GM19351 (cell line): ENCODE data around the gene GALNT16.
"Not testable (repeated sequence)": the region's sequence is repeated elsewhere in the genome, so short reads cannot be mapped to it uniquely, and the experiment has no call there.

Experiments
- ATAC-seq: cut with Tn5 transposase; IDR thresholded peaks from one replicate; pipeline ENCODE4 v1.9.1; 2021; ENCODE audit warnings: mild to moderate bottlenecking, moderate library complexity; ENCODE audit not compliant: unreplicated experiment

Gene GALNT16

DNA sequence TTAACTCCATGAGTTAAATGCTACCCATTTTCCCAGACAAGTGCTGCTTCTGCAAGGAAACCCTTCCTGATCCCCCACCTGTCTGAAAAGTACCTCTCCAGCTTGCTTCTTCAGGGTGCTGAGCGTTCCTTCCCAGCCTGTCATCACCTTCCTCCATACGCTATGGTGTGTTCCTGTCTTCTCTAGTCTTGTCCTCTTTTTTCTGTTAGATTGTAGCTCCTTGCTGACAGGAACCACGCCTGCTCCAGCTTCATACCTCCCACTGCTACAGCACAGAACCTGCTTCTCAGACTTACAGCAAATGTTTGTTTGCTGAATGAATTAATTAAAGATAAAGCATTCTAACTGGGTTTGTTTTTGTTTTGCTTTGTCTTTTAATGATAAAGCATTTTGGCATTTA is 99.0 kb downstream of the GALNT16 start:
- ATAC-seq = no peak

DNA sequence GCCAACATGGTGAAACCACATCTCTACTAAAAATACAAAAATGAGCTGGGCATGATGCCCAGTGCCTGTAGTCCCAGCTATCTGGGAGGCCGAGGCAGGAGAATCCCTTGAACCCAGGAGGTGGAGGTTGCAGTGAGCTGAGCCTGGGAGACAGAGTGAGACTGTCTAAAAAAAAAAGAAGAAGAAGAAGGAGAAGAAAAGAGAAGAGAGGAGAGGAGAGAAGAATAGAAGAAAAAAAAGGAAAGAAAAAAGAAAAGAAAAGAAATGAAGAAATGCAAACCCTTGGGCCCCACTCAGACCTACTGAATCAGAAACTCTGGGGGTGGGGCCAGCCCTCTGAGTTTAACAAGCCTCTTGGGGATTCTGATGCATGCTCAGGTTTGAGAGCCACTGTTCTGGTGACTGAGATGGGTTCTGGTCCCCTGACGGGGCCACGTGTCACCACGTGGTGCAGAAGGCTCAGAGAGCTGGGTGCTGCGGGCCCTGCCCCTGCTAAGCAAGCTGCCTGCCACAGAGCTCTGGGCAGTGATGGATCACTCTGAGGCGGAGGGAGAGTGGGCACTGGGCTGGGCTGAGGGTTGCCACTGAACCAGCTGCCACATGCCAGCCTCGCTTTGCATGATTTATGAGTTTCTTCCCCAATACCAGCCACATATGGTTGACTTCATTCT is 100.6 kb downstream of the GALNT16 start:
- no peak for ATAC-seq

DNA sequence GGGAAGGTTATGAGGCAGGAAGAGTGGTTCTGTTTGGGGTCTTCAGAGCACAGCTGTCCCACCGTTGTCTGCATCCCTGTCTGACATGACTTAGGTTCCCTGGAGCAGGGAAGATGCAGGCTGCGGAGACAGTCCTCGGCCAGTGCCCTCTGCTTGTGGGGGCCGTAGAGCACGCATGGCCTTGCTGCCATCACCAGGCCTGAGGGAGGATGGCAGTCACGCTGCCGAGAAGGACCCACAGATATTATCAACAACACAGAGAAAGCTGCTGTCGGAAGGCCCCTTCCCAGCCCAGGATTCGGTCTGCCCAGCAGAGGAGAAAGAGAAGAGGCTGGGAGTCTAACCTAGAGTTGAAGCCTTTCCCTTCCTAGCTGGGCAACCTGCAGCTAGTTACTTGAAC is 103.1 kb downstream of the GALNT16 start:
- ATAC-seq = no peak

DNA sequence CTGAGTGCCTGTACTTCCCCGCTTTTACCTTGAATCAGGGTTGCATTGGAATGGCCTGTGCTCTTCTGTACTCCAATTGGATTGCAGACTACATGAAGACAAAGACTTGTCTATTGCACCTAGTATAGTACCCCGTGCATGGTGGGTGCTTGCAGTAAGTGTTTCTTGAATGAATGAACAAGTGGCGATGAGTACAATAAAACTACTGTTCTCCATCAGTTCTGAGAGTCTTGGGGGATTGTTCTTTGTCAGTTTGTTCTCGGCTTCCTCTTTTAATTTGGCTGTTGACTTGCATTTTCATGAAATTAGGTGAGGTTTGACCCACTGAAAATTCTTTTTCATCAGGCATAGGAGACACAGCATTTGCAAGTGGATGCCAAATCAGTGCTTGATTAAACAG is 104.0 kb downstream of the GALNT16 start:
- ATAC-seq = no peak

DNA sequence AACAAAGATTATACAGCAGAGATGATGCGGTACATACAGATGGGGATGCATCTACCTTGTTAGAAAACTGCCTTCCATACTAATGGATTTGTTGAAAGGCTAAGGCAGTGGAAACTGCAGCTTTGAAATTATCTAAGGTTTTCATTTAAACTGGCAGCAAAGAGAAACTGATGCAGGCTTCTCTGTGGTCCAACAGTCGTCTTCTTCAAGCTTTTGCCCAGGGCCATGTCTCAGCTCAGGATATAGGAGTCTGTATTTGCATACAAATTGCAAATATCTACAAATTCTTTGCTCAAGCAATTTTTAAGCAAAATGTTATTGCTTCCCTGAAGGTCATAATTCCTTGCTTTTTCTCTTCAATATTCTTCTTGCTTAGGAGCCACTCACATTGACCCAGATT is 104.4 kb downstream of the GALNT16 start:
- no peak for ATAC-seq

DNA sequence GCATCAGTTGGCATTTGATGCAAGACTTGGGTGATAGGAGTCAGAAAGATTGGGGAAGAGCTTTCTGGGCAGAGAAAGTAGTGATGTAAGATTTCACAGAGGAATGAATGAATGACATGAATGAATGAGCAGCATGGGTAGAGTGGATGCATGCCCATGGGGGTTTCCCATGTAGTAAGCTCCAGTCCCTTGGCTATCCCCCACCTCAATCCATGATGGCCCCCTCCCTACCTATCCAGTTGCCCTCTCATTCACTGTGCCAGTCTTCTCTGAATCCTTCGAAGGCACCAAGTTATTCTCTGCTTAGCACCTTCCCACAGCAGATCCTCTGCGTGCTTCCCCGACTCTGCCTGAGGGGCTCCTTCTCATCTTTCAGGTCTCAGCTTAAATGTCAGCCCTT is 106.1 kb downstream of the GALNT16 start:
- no peak for ATAC-seq

DNA sequence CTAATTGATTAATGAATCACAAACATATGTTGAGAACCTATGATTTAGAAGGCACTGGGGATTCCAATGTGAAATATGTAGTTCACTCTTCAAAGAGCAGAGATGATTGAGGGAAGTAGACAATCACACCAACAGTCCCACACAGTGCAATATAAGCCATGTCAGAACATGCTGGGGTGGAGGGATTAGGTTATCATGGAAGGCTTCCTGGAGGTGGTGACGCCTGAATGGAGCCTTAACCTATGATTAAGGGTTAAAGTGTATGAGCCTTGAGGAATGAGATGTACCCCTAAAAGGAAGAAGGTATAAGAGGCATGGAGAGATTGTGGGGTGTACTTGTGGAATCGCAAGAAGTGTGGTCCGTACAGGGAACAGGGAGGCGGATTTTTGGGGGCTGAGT is 106.8 kb downstream of the GALNT16 start:
- ATAC-seq = no peak

DNA sequence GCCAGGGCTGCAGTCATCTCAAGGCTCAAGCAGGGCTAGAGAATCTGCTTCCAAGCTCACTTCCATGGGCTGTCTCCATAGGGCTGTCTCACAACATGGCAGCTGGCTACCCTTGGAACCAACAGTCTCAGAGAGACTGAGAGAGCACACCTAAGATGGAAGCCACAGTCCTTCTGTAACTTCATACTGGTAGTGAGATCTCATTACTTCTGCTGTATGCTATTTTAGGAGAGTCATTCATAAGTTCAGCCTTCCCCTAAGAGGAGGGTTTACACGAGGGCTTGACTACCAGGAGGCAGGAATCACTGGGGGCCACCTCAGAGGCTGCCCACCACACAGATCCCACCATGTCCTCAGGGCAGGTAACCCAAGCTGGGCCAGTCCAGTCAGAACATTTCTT is 108.4 kb downstream of the GALNT16 start:
- no peak for ATAC-seq

DNA sequence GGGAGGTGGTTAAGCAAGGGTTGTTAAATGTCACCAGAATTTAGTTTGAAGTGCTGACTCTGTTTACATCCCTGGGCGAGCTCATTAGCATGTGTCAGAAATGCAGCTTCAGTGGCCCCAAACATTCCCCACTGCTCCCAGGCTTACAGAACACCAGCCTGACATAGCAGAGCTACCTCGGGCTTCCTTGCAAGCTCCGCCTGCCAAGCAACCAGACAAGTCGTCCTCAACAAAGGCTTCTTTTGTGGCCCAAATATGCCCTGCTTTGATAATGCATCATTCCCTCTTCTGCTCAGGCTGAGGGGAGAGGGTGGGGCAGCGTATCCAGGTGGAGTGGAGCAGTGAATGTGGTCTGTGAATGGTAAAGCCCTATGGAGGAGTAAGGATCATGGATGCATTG is 110.1 kb downstream of the GALNT16 start:
- no peak for ATAC-seq

DNA sequence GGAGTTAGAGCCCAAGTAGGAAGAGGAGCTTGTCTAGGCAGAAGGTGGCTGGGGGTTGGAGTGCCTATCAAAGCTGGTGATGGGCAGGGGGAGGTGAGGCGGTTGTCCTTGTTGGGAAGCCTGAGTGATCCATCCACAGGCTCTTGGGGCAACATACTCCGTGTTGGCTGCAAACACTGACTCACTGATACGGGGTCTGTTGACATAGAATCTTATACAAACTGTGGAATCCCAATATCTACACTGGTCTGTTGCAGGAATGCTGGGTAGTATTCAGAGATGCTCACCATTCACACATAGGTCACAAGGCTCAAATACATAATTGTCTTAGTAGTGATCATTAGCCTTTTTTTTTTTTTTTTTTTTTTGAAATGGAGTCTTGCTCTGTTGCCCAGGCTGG is 112.2 kb downstream of the GALNT16 start:
- ATAC-seq = no peak

DNA sequence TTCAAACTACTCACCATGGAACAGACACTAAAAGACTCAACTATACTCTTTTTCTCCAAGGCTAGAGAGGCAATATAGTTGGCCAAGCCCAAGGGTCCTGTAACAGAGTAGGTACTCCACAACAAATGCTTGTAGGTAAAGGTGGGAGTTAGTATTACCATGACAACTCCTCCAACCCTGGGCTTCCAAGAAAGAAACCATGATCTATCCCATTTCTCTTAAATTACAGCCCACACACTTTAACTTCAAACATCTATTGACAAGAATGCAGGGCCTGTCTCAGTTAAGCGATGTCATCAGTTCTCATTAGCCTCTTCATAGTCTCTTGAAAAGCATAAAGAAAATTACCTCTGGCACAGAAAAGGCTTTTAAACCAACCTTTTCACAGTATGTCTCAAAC is 113.1 kb downstream of the GALNT16 start:
- ATAC-seq = no peak

DNA sequence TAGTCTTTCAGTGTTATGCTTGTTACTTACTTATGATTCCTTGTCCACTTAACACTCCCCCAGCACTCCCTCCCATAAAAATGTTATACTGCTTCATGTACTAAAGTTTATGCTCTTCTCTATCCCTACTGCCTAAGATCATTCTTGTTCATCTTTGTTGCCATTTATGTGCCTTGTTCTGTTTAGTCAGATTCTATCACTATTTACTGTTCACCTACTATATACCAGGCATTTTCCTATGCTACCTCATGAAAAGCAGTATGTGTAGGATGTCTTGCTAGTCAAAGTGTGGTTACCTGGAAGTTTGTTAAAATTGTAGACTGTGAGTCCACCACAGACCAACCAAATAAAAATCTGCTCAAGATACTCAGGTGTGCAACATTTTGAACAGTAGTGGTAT is 114.3 kb downstream of the GALNT16 start:
- no peak for ATAC-seq

DNA sequence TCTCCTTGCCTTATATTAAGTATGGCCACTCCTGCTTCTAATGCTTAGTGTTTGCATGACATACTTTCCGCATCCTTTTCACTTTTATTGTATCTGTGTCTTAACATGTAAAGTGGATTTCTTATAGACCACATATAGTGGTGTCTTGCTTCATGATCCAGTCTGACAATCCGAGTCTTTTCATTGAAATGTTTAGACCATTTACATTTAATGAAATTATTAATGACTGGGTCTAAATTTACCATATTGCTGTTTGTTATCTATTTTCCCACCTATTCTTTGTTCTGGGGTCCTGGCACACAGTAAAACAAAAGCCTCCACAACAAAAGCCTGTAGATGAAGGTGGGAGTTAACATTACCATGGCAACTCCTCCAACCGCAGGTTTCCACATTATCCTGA is 115.2 kb downstream of the GALNT16 start:
- no peak for ATAC-seq

DNA sequence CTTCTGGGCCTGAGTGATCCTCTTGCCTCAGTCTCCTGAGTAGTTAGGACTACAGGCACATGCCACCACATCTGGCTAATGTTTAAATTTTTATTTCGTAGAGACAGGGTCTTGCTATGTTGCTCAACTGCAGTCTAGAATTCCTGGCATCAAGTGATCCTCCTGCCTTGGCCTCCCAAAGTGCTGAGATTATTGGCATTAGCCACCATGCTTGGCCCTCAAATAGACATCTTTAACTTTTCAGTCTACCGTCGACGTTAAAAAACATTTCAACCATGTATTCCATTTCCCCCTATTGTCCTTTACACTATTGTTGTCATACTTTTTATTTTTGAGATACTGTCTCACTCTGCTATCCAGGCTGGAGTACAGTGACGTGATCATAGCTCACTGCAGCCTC is 115.8 kb downstream of the GALNT16 start:
- ATAC-seq = no peak

DNA sequence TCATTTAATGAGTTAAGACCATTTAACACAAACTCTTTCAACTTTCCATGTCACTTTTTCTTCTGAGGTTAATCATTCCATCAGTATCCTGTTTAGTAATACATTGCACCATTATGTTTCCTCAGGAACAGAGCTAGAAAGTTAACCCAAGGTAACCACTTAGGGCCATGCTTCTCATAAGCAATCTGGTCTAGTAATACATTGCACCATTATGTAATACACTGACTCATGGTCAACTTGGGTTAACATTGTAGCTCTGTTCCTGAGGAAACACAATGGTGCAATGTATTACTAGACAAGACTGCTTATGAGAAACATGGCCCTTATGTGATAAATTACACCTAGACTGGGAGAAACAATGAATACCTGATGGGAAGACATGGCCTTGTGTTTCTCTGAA is 116.5 kb downstream of the GALNT16 start:
- ATAC-seq = no peak

DNA sequence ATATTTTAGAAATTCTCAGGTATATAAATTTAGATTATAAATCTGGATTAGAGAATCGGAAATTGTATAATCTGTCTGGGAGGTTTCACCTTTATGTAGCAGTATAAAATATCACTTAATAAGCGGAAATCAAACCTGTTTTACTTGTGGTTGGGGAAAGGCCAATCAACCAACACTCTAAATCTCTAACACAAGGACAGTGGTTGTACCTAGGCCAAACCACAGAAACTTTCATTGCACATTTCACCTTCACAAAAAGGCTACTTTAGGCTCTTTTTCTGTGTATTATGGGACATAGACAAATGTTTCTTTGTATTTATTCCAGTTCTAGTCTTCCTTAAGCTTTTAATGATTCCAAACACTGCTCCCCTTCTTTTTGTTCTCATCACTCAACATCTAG is 118.3 kb downstream of the GALNT16 start:
- ATAC-seq = no peak

DNA sequence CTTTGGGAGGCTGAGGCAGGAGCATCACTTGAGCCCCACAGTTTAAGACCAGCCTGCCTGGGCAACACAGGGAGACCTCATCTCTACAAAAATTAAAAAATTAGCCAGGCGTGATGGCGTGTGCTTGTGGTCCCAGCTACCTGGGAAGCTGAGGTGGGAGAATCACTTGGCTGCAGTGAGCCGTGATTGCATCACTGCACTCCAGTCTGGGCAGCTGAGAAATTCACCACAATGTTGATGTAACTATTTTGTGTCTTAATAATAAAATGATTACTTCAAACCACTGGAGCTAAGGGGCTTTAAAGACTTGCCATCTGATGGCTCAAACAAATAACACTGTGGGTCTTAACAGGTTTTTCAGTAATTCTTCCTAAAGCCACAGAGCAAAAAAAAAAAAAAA is 127.4 kb downstream of the GALNT16 start:
- no peak for ATAC-seq

DNA sequence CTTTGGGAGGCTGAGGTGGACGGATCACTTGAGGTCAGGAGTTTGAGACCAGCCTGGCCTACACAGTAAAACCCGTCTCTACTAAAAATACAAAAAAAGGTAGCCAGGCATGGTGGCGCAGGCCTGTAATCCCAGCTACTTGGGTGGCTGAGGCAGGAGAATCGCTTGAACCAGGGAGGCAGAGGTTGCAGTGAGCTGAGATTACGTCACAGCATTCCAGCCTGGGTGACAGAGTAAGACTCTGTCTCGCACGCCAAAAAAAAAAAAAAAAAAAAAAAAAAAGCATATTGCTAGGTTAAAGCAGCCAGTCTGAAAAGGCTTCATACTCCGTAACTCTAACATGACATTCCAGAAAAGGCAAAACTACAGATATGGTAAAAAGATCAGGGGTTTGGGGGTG is 131.4 kb downstream of the GALNT16 start:
- not testable (repeated sequence) for ATAC-seq

DNA sequence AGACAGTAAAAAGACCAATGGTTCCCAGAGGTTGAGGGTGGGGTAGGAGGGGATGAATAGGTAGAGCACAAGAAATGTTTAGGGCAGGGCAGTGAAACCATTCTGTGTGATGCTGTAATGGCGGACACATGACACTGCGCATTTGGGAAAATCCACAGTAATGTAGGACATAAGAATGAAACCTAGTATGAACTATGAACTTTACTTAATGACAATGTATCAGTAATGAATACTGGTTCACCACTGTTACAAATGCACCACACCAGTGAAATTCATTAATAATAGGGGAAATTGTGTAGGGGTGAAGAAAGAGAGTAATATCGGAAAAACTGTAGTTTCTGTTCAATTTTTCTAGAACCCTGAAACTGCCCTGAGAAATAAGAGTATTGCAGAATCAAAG is 132.5 kb downstream of the GALNT16 start:
- no peak for ATAC-seq

DNA sequence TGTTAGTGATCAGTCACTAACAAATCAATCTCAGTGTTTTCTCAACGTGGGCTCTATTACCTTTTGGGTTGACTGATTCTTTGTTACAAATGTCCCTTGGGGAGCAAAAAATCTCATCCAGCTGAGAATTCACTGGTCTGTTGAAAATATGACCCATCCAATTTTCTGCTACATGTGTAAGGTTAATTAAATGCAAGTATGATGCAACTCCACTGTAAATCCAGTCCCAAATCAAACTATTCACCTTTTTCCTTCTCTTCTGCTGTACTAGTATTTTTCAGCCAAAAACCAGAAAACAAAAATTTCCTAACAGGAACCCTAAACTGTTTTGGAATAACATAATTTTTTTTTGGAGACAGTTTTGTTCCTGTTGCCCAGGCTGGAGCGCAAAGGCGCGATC is 136.0 kb downstream of the GALNT16 start:
- no peak for ATAC-seq

DNA sequence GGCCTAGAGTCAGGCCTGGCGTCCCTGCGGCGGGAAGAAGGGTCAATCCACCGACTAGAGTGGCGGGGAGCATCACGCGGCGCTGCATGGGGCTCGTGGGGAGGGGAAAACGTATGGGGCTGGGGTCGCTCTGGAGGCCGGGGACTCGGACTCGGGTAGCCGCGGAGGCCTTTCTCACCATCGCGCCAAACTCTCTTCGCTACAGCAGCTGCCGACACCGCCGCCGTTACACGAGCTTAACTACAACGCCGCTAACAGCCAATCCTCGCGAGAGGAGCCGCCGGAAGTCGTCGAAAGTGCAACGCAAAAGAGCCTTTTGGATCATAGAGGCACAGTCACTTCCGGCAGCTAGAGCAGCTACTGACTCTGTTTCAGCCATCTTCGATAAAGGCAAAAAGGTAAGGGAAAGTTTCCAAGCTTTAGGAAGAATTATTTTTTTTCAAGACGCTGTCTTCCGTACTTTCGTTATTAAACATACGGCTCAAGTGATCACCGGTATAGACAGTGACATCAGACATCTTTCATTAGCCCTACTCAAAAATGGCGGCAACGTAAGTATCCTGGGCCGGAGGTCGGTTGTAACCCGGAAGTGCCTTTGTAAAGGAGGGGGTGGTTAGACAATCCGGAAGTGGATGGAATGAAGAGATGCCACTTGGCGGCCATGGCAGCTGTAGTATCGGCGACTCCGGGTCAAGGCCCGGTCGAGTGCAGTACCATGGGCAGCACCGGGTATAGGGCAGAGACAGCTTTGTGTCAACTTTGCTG is 138.3 kb downstream of the GALNT16 start, which contains the start of the genes ERH and SLC39A9:
Gene ERH (minus strand): TSS at position 247 of the 765 bp plus-strand sequence. CDS start 66 bp downstream, at position 181.
Gene SLC39A9 (plus strand): TSS at position 640 of the 765 bp plus-strand sequence. CDS start 678 bp downstream, outside the sequence.
- ATAC-seq = peak; percentile 89

DNA sequence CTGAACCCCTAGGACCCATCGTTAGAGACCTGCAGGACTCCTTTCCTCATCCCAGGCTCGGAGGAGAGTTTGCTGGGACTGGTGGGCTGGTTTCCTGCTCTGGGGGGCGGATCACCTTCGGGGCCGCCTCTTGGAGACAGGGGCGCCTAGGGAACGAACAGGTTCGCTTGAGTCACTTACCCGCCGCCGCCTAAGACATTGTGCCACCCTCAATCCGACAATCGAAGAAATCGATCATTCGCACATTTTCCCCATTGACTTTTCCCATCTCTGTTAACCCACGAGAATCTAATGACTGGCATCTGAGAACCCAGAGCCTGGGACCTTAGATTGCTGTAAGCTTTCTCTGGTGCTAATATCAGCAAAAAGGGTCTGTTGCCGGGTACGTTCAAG is 138.9 kb downstream of the GALNT16 start:
- peak; percentile 17 for ATAC-seq
